ENCODE results near the gene RAB3IL1. TPM values are rescaled to one million over a fixed set of nuclear protein-coding genes. Genes with fewer than 3 reads are reported as not detected.

The RAB3IL1 gene
- total and polyA plus RNA-seq, 2 of the 13 experiments (the other 11 are each of a cell fraction or from before 2014, with no cell fraction given) = 1.2 to 2.0 TPM

DNA sequence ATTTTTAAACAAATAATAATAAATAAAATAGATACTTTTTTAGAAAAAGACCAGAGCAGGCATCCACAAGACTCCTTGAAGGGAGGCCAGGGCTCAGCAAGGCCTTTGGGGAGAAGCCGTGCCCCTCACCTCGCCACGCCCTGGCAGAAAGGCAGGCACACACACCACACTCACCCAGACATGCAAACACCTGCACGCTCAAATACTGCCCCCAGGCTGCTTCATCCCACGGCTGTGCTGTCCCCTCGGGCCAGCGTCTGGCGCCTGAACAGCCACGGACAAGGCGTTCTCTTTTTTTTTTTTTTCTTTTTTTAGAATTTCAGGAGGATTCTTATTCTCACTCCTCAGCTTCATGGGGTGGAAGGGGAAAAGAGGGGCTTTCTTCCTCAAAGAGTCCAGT lies 27.5 kb downstream of the RAB3IL1 start:
- no peaks in the 10 kb centered on the region for H3K79me2 ChIP-seq (ENCODE audit: insufficient read depth, low read length)

DNA sequence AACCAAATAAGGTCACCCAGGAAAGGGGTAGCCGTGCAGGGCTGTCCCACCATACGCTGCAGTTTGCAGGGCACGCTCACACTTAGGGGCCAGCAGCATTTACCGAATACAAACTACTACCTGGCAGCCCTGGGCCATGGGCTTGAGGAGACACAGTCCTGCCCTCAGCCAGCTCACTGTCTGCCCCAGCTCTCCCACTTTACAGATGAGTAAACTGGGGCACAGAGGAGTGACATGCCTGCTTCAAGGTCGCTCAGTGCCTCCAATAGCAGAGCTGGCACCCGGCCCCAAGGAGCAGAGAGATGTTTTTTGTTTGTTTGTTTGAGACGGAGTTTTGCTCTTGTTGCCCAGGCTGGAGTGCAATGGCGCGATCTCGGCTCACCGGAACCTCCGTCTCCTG lies 28.8 kb downstream of the RAB3IL1 start:
- intact Hi-C loops (cut with micrococcal nuclease; ENCODE audit: unreplicated experiment) (no loop called here), in situ Hi-C loops (cut with HindIII; ENCODE audit: extremely low pct_ligation_motif_present, low pct_unique_long_range_greater_than_20kb) (no loop called here)
- ChIA-PET POLR2A (no interaction called here), CTCF (ENCODE audit: low intra/inter-chr PET ratio, low total read pairs) (no interaction called here)
- DNase-seq (ENCODE audit: low spot score) = no peak
- no peak overlapping the region for H3K27ac ChIP-seq (ENCODE audit: extremely low read length, insufficient read depth, low read length)
- FAIRE-seq = no peak
- no peaks in the 10 kb centered on the region for H4K20me1 ChIP-seq (ENCODE audit: insufficient read depth, low read length)
- H3K4me3 ChIP-seq (replicated peaks in 1 of 3; ENCODE audit: insufficient read depth in 1 of 3, low read depth in 2 of 3, low read length in 3 of 3) = no peak overlapping the region
- BruUV-seq (replicated peaks) = no TSS peak
- ATAC-seq = no peak
- no peaks in the 10 kb centered on the region for H3K36me3 ChIP-seq (replicated peaks in 1 of 2; ENCODE audit: control insufficient read depth in 1 of 2, insufficient read depth in 2 of 2, low read length in 2 of 2)
- H3K27me3 ChIP-seq (ENCODE audit: control insufficient read depth in 1 of 2, insufficient read depth in 2 of 2, low read length in 2 of 2) = no peaks in the 10 kb centered on the region
- no peaks in the 10 kb centered on the region for H3K9me3 ChIP-seq (ENCODE audit: low read length)
- peaks cover 14% of the 10 kb centered on the region for H3K4me1 ChIP-seq (ENCODE audit: insufficient read depth, low read length)
- H3K79me2 ChIP-seq (ENCODE audit: insufficient read depth, low read length) = no peaks in the 10 kb centered on the region
- H2AFZ ChIP-seq (ENCODE audit: low read length) = no peak overlapping the region
- 97% methylated on average over 6 of the region's 12 CpGs for WGBS (ENCODE audit: low lambda C conversion rate)
- no peak overlapping the region for H3K4me2 ChIP-seq (ENCODE audit: low read depth, low read length)
- no peak overlapping the region for H3K9ac ChIP-seq (ENCODE audit: insufficient read depth, low read depth, low read length)
- no peak for TF ChIP-seq NBN (conservative IDR thresholded peaks at IDR 0.05)
- TF ChIP-seq ZNF629 (CRISPR knock-in tag; conservative IDR thresholded peaks at IDR 0.05) = peak; percentile 55; the same call in 1 of the 2 replicates

More for the DNA sequence above, 27.5 kb downstream of the RAB3IL1 start:
- in situ Hi-C loops (cut with HindIII; ENCODE audit: extremely low pct_ligation_motif_present, low pct_unique_long_range_greater_than_20kb) (no loop called here), intact Hi-C loops (cut with micrococcal nuclease; ENCODE audit: unreplicated experiment) (no loop called here)
- Histone ChIP-seq H3K9ac (ENCODE audit: insufficient read depth, low read depth, low read length) (no peak overlapping the region), H3K27ac (ENCODE audit: extremely low read length, insufficient read depth, low read length) (no peak overlapping the region), H3K9me3 (ENCODE audit: low read length) (no peaks in the 10 kb centered on the region), H3K4me1 (ENCODE audit: insufficient read depth, low read length) (peaks cover 14% of the 10 kb centered on the region), H3K36me3 (replicated peaks in 1 of 2; ENCODE audit: control insufficient read depth in 1 of 2, insufficient read depth in 2 of 2, low read length in 2 of 2) (no peaks in the 10 kb centered on the region), H2AFZ (ENCODE audit: low read length) (no peak overlapping the region), H3K4me3 (replicated peaks in 1 of 3; ENCODE audit: insufficient read depth in 1 of 3, low read depth in 2 of 3, low read length in 3 of 3) (no peak overlapping the region), H3K4me2 (ENCODE audit: low read depth, low read length) (peak overlapping the region; percentile 100), H3K27me3 (ENCODE audit: control insufficient read depth in 1 of 2, insufficient read depth in 2 of 2, low read length in 2 of 2) (no peaks in the 10 kb centered on the region), H4K20me1 (ENCODE audit: insufficient read depth, low read length) (no peaks in the 10 kb centered on the region)
- POLR2A ChIA-PET = interaction anchor here (0.9 to 2.0 kb wide), 5 partner anchors 15 to 83 kb away, joined by 3 to 5 read pairs (median 4); no protein-coding TSS in a partner anchor
- WGBS (ENCODE audit: low lambda C conversion rate) = 94% methylated on average over 9 of the region's 10 CpGs
- CTCF ChIA-PET (ENCODE audit: low intra/inter-chr PET ratio, low total read pairs) = no interaction called here
- TF ChIP-seq PRPF4 (IDR thresholded peaks at IDR 0.05; ENCODE audit: low read depth, low read length, poor library complexity, severe bottlenecking) (peak; percentile 52), TCF7 (IDR thresholded peaks at IDR 0.05; ENCODE audit: low read depth) (no peak)
- no peak for FAIRE-seq
- ATAC-seq = no peak
- DNase-seq (ENCODE audit: low spot score) = no peak
- no TSS peak for BruUV-seq (replicated peaks)
